Measurements from ENCODE around the gene ITPKC. TPM values are rescaled to one million over a fixed set of nuclear protein-coding genes. Genes with fewer than 3 reads are reported as not detected.
"Not testable (repeated sequence)": the region's sequence is repeated elsewhere in the genome, so short reads cannot be mapped to it uniquely, and the experiment has no call there.

ITPKC gene
- total RNA-seq, 4 donors from 2014 or later: 34.5 to 43.9 (median 38.9) TPM

DNA sequence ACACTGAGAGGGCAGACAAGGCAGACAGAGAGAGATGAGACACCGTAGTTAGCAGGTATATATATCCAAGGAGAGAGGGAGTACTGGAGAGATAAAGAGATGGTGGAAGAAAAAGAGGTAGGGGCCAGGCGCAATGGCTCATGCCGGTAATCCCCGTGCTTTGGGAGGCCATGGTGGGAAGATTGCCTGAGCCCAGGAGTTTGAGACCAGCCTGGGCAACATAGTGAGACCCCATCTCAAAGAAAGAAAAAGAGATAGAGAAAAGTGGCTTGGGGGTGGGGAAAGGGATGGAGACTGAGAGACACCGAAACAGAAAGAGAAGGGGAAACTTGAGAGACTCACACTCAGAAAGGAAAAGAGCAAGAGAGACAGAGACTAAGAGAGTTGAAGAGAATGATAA, 63.7 kb downstream of the ITPKC start:
- no peak overlapping the region for H3K27ac ChIP-seq
- no peak for DNase-seq
- no peaks in the 10 kb centered on the region for H3K27me3 ChIP-seq
- peaks cover 0 to 14% (median 0%) of the 10 kb centered on the region in 3 donors for H3K36me3 ChIP-seq
- peaks cover 0 to 15% (median 2%) of the 10 kb centered on the region in 4 donors for H3K4me1 ChIP-seq
- TF ChIP-seq POLR2A (IDR thresholded peaks at IDR 0.05): no peak
- TF ChIP-seq, protein P1, sequence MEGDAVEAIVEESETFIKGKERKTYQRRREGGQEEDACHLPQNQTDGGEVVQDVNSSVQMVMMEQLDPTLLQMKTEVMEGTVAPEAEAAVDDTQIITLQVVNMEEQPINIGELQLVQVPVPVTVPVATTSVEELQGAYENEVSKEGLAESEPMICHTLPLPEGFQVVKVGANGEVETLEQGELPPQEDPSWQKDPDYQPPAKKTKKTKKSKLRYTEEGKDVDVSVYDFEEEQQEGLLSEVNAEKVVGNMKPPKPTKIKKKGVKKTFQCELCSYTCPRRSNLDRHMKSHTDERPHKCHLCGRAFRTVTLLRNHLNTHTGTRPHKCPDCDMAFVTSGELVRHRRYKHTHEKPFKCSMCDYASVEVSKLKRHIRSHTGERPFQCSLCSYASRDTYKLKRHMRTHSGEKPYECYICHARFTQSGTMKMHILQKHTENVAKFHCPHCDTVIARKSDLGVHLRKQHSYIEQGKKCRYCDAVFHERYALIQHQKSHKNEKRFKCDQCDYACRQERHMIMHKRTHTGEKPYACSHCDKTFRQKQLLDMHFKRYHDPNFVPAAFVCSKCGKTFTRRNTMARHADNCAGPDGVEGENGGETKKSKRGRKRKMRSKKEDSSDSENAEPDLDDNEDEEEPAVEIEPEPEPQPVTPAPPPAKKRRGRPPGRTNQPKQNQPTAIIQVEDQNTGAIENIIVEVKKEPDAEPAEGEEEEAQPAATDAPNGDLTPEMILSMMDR (IDR thresholded peaks at IDR 0.05): no peak
- H3K9me3 ChIP-seq: no peaks in the 10 kb centered on the region
- no peak overlapping the region for H3K4me3 ChIP-seq

DNA sequence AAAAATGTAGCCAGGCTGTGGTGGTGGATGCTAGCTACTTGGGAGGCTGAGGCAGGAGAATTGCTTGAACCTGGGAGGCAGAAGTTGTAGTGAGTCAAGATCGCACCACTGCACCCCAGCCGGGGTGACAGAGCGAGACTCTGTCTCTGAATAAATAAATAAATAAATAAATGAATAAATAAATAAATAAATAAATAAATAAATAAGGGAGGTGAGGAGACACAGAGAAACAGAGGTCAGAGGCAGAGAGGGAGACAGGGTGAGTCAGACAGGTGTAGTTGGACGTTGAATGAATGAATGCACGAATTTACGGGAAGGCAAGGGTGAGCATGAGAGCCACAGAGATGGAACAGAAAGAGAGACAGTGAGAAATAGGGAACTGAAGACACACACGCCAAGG, 64.2 kb downstream of the ITPKC start:
- H3K4me3 ChIP-seq: no peak overlapping the region
- no peak for DNase-seq
- TF ChIP-seq, protein P1 (IDR thresholded peaks at IDR 0.05): no peak
- TF ChIP-seq POLR2A (IDR thresholded peaks at IDR 0.05): no peak
- H3K27ac ChIP-seq: no peak overlapping the region
- H3K36me3 ChIP-seq: peaks cover 0 to 14% (median 0%) of the 10 kb centered on the region in 3 donors
- no peaks in the 10 kb centered on the region for H3K27me3 ChIP-seq
- no peaks in the 10 kb centered on the region for H3K9me3 ChIP-seq
- peaks cover 0 to 15% (median 2%) of the 10 kb centered on the region in 4 donors for H3K4me1 ChIP-seq

DNA sequence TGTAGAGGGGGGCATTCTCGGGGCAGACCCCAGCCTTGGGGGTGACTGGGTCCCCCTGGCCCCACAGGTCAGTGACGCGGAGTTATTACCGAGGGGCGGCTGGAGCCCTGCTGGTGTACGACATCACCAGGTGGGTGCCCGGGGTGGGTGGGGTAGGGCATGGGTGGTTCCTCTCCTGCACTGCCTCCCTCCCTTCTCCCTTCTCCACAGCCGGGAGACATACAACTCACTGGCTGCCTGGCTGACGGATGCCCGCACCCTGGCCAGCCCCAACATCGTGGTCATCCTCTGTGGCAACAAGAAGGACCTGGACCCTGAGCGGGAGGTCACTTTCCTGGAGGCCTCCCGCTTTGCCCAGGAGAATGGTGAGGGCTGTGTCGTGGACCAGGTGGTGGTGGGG, 66.8 kb downstream of the ITPKC start:
- no peak for TF ChIP-seq POLR2A (IDR thresholded peaks at IDR 0.05)
- TF ChIP-seq, protein P1 (IDR thresholded peaks at IDR 0.05): no peak
- Histone ChIP-seq H3K27me3 (no peaks in the 10 kb centered on the region), H3K9me3 (no peaks in the 10 kb centered on the region), H3K4me1 (peaks cover 0 to 7% (median 0%) of the 10 kb centered on the region in 4 donors), H3K36me3 (peaks cover 0 to 22% (median 0%) of the 10 kb centered on the region in 3 donors), H3K27ac (no peak overlapping the region), H3K4me3 (no peak overlapping the region)
- DNase-seq: no peak

DNA sequence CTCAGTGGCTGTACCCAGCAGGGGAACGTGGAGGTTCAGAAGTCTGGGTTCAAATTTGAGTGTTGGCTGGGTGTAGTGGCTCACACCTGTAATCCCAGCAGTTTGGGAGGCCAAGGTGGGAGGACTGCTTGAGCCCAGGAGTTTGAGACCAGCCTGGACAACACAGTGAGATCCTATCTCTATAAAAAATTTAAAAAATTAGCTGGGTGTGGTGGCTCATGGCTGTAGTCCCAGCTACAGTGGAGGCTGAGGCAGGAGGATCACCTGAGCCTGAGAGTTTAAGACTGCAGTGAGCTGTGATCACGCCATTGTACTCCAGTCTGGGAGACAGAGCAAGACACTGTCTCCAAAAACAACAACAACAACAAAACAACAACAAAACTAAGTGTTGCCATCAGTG, 67.2 kb downstream of the ITPKC start:
- H3K4me3 ChIP-seq, H3K27me3 ChIP-seq, H3K4me1 ChIP-seq, DNase-seq, H3K27ac ChIP-seq, H3K9me3 ChIP-seq: not testable (repeated sequence)
- peaks cover 0 to 26% (median 0%) of the 10 kb centered on the region in 3 donors for H3K36me3 ChIP-seq

DNA sequence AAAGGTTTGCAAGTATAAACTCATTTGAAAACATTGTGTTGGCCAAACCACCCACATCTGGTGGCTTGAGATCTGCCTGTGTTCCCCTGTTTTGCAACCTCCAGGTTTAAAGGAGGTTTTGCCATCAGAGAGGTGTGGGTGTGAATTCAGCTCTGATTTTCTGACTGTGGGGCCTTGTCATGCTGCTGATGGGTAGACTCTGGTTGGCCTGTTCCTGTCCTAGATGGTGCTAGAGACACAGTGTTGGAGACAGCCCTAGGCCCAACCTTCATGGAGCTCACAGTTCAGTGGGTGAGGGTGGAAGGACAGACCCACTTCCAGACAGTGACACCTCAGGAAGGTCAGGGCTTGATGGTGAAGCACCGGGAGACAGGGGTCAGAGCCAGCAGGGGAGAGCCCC, 68.6 kb downstream of the ITPKC start:
- no peaks in the 10 kb centered on the region for H3K4me1 ChIP-seq
- DNase-seq: no peak
- no peak overlapping the region for H3K27ac ChIP-seq
- no peaks in the 10 kb centered on the region for H3K27me3 ChIP-seq
- H3K9me3 ChIP-seq: no peaks in the 10 kb centered on the region
- H3K36me3 ChIP-seq: peaks cover 0 to 26% (median 0%) of the 10 kb centered on the region in 3 donors
- no peak overlapping the region for H3K4me3 ChIP-seq
- TF ChIP-seq, protein P1 (IDR thresholded peaks at IDR 0.05): no peak
- TF ChIP-seq POLR2A (IDR thresholded peaks at IDR 0.05): no peak

DNA sequence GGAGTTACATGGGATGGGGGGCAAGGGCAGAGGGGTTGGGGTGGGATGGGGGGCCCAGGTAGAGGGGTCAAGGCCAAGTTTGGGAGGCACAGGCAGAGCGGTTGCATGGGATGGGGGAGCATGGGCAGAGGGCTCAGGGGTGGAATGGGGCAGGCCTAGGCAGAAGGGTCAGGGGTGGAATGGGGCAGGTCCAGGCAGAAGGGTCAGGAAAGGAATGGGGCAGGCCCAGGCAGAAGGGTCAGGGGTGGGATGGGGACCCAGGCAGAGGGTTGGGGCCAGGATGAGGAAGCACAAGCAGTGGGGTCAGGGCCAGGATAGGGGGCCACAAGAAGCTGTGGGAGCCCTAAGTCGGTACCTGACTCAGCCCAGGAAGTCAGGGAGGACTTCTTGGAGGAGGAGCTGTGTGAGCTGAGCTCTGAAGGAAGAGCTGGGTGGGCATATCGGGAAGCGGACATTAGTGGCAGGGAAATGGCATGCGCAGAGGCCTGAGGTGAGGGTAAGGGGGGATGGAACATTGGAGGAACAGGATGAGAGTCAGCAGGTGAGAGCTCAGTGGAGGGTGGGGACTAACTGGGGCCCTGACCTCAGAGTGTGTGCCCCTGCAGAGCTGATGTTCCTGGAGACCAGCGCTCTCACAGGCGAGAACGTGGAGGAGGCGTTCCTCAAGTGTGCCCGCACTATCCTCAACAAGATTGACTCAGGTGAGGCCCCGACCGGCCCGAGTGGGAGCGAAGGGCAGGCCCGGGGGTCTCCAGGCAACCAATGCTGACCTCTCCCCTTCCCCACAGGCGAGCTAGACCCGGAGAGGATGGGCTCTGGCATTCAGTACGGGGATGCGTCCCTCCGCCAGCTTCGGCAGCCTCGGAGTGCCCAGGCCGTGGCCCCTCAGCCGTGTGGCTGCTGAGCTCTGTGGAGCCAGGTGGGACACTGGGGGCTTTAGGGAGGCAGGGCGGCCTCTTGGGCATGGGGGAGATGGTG, 69.4 kb downstream of the ITPKC start:
- no peak for DNase-seq
- H3K36me3 ChIP-seq: peaks cover 0 to 29% (median 0%) of the 10 kb centered on the region in 3 donors

More for the DNA sequence above, 69.4 kb downstream of the ITPKC start:
- no peaks in the 10 kb centered on the region for H3K9me3 ChIP-seq
- TF ChIP-seq, protein P1 (IDR thresholded peaks at IDR 0.05): no peak
- TF ChIP-seq POLR2A (IDR thresholded peaks at IDR 0.05): no peak
- no peak overlapping the region for H3K4me3 ChIP-seq
- peaks cover 0 to 2% (median 0%) of the 10 kb centered on the region in 4 donors for H3K4me1 ChIP-seq
- H3K27ac ChIP-seq: no peak overlapping the region
- no peaks in the 10 kb centered on the region for H3K27me3 ChIP-seq
